ENCODE measurements around the gene VIPAS39. TPM values are rescaled to one million over a fixed set of nuclear protein-coding genes. Genes with fewer than 3 reads are reported as not detected.
A peak's percentile ranks its signal among the peaks of the same experiment; 100 is the strongest.

The VIPAS39 gene
- total and polyA plus RNA-seq, 4 donors, result 5.6 to 13.9 (median 8.9) TPM

GRCh38 chr14:77457115-77457521, 283 bp downstream of the VIPAS39 start:
- no peak for DNase-seq (ENCODE audit: low spot score)
- no peak for TF ChIP-seq RAD21 (IDR thresholded peaks at IDR 0.05)
- no peak for TF ChIP-seq ATF3 (IDR thresholded peaks at IDR 0.05)
- TF ChIP-seq, protein P1, sequence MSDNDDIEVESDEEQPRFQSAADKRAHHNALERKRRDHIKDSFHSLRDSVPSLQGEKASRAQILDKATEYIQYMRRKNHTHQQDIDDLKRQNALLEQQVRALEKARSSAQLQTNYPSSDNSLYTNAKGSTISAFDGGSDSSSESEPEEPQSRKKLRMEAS (IDR thresholded peaks at IDR 0.05), result no peak
- peak overlapping the region; percentile 68 to 90 (median 88) for H3K4me3 ChIP-seq (ENCODE audit: low read depth in 1 of 3, low read length in 3 of 3)
- no peaks in the 10 kb centered on the region for H3K27me3 ChIP-seq (ENCODE audit: control insufficient read depth in 4 of 4, insufficient read depth in 4 of 4, low read length in 3 of 4)
- H3K36me3 ChIP-seq (ENCODE audit: control insufficient read depth in 4 of 4, insufficient read depth in 3 of 4, low read depth in 1 of 4, low read length in 3 of 4), result peaks cover 6 to 28% (median 24%) of the 10 kb centered on the region in 4 donors
- H3K4me1 ChIP-seq (ENCODE audit: control insufficient read depth in 4 of 4, insufficient read depth in 4 of 4, low read length in 3 of 4), result peaks cover 0 to 30% (median 16%) of the 10 kb centered on the region in 4 donors
- under 1% methylated on average over 18 of the region's 18 CpGs for WGBS
- peak overlapping the region; percentile 83 to 99 for H3K9ac ChIP-seq (ENCODE audit: low read depth in 1 of 2, low read length in 2 of 2)
- peak overlapping the region; percentile 86 to 99 for H3K27ac ChIP-seq (ENCODE audit: low read depth in 1 of 2, low read length in 2 of 2)
- H3K9me3 ChIP-seq (ENCODE audit: control insufficient read depth in 4 of 4, low read length in 3 of 4), result no peaks in the 10 kb centered on the region

DNA sequence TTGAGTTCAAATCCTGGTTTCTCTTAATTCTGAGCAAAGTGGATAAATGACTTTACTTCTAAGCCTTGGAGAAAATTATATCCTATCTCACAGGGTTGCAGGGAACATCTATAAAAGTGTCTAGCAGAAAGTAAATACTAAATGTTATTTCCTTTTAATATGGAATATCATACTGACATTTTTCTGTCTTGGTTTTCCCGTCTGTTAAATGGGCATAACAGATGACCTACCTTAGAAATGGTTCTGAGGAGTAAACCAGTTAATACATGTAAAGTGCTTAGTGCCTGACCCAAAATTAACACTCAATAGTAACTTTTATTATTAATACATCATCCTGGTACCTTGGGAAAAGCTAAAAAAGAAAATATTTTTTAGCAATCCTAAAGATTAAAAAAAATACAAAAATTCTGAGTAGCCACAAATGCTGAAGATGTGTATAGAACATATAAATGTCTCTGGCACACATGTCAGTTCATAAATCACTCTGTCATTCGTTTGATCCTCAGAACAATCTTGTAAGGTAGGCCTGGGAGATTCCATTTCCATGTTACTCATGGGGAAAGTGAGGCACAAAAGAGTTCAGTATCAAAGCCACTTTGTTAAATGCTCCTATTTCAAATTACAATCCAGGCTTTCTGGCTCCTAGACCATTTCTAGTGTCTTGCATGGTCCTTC, 1.3 kb downstream of the VIPAS39 start:
- Histone ChIP-seq H3K36me3 (ENCODE audit: control insufficient read depth in 4 of 4, insufficient read depth in 3 of 4, low read depth in 1 of 4, low read length in 3 of 4) (peaks cover 1 to 24% (median 17%) of the 10 kb centered on the region in 4 donors), H3K4me3 (ENCODE audit: low read depth in 1 of 3, low read length in 3 of 3) (no peak overlapping the region), H3K9ac (ENCODE audit: low read depth in 1 of 2, low read length in 2 of 2) (peak overlapping the region in 1 of 2 donors; percentile 83), H3K4me1 (ENCODE audit: control insufficient read depth in 4 of 4, insufficient read depth in 4 of 4, low read length in 3 of 4) (peaks cover 0 to 30% (median 16%) of the 10 kb centered on the region in 4 donors), H3K27me3 (ENCODE audit: control insufficient read depth in 4 of 4, insufficient read depth in 4 of 4, low read length in 3 of 4) (no peaks in the 10 kb centered on the region), H3K9me3 (ENCODE audit: control insufficient read depth in 4 of 4, low read length in 3 of 4) (no peaks in the 10 kb centered on the region), H3K27ac (ENCODE audit: low read depth in 1 of 2, low read length in 2 of 2) (no peak overlapping the region)
- 83% methylated on average over 2 of the region's 2 CpGs for WGBS
- no peak for DNase-seq (ENCODE audit: low spot score)
- TF ChIP-seq, protein P1 (IDR thresholded peaks at IDR 0.05), result no peak
- no peak for TF ChIP-seq NR2F2 (IDR thresholded peaks at IDR 0.05)
- TF ChIP-seq TAF1 (conservative IDR thresholded peaks at IDR 0.05), result no peak
- TF ChIP-seq, protein P2, sequence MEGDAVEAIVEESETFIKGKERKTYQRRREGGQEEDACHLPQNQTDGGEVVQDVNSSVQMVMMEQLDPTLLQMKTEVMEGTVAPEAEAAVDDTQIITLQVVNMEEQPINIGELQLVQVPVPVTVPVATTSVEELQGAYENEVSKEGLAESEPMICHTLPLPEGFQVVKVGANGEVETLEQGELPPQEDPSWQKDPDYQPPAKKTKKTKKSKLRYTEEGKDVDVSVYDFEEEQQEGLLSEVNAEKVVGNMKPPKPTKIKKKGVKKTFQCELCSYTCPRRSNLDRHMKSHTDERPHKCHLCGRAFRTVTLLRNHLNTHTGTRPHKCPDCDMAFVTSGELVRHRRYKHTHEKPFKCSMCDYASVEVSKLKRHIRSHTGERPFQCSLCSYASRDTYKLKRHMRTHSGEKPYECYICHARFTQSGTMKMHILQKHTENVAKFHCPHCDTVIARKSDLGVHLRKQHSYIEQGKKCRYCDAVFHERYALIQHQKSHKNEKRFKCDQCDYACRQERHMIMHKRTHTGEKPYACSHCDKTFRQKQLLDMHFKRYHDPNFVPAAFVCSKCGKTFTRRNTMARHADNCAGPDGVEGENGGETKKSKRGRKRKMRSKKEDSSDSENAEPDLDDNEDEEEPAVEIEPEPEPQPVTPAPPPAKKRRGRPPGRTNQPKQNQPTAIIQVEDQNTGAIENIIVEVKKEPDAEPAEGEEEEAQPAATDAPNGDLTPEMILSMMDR (IDR thresholded peaks at IDR 0.05; ENCODE audit: low read depth, low read length, missing input control), result no peak
- TF ChIP-seq FOXA1 (IDR thresholded peaks at IDR 0.05), result no peak
- no peak for TF ChIP-seq SP1 (IDR thresholded peaks at IDR 0.05)
- TF ChIP-seq HNF4G (IDR thresholded peaks at IDR 0.05), result no peak
- TF ChIP-seq ZBTB33 (IDR thresholded peaks at IDR 0.05), result no peak

DNA sequence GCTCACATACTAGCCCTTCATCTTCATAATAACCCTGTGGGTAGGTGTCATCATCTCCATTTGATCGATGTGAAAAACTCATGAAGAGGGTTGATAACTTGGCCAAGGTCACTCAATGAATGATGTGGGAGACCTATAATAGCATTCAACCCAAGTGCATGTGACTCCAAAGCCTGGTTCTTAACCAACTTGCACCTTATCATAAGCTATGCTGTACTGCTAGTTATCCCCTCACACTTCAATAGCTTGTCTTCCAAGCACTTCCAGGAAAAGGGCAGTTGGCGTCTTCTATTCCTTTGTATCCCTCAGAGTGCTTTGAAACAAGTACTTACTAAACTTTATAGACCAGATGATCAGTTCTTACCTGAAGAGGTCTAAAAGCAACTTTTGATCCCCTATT, 15.2 kb downstream of the VIPAS39 start:
- Histone ChIP-seq H3K4me1 (ENCODE audit: control insufficient read depth in 4 of 4, insufficient read depth in 4 of 4, low read length in 3 of 4) (no peaks in the 10 kb centered on the region), H3K4me3 (ENCODE audit: low read depth in 1 of 3, low read length in 3 of 3) (no peak overlapping the region), H3K36me3 (ENCODE audit: control insufficient read depth in 4 of 4, insufficient read depth in 3 of 4, low read depth in 1 of 4, low read length in 3 of 4) (peaks cover 1 to 57% (median 45%) of the 10 kb centered on the region in 4 donors), H3K27me3 (ENCODE audit: control insufficient read depth in 4 of 4, insufficient read depth in 4 of 4, low read length in 3 of 4) (no peaks in the 10 kb centered on the region), H3K9me3 (ENCODE audit: control insufficient read depth in 4 of 4, low read length in 3 of 4) (no peaks in the 10 kb centered on the region), H3K9ac (ENCODE audit: low read depth in 1 of 2, low read length in 2 of 2) (no peak overlapping the region), H3K27ac (ENCODE audit: low read depth in 1 of 2, low read length in 2 of 2) (no peak overlapping the region)
- WGBS, result 94% methylated on average over 2 of the region's 2 CpGs
- no peak for DNase-seq (ENCODE audit: low spot score)
- no peak for TF ChIP-seq GABPA (IDR thresholded peaks at IDR 0.05 in 1 of 2, conservative IDR thresholded peaks at IDR 0.05 in 1 of 2)
- no peak for TF ChIP-seq RAD21 (IDR thresholded peaks at IDR 0.05)
- TF ChIP-seq FOXA2 (IDR thresholded peaks at IDR 0.05), result no peak
- TF ChIP-seq RXRA (IDR thresholded peaks at IDR 0.05), result no peak
- TF ChIP-seq SP1 (IDR thresholded peaks at IDR 0.05), result no peak
- no peak for TF ChIP-seq ZBTB33 (IDR thresholded peaks at IDR 0.05)
- no peak for TF ChIP-seq FOXA1 (IDR thresholded peaks at IDR 0.05)
- no peak for TF ChIP-seq EGR1 (IDR thresholded peaks at IDR 0.05; ENCODE audit: low read depth in 2 of 2)
- TF ChIP-seq TAF1 (conservative IDR thresholded peaks at IDR 0.05), result no peak
- TF ChIP-seq YY1 (IDR thresholded peaks at IDR 0.05), result no peak
- no peak for TF ChIP-seq NR2F2 (IDR thresholded peaks at IDR 0.05)
- TF ChIP-seq, protein P1 (IDR thresholded peaks at IDR 0.05), result no peak
